HepG2 (cell line): ENCODE data around the gene NEK6. TPM values are rescaled to one million over a fixed set of nuclear protein-coding genes. Genes with fewer than 3 reads are reported as not detected.
A peak's percentile ranks its signal among the peaks of the same experiment; 100 is the strongest.

Source experiments
- ATM ChIP-seq: fragments of 450-650 bp; IDR thresholded peaks from 2 replicates; pipeline ENCODE4 v1.7.1; 2017; ENCODE audit warnings: mild to moderate bottlenecking, borderline replicate concordance
- DNMT3B ChIP-seq: conservative IDR thresholded peaks from 2 replicates; pipeline ENCODE4 v1.6.1; 2016; ENCODE audit warnings: missing biosample characterization, control low read depth
- EHMT2 ChIP-seq: fragments of 200-600 bp; sonication (generic); IDR thresholded peaks from 2 replicates; pipeline ENCODE4 v1.7.0; 2017; ENCODE audit warnings: antibody characterized with exemption, low read depth, low read length, borderline replicate concordance
- EP300 ChIP-seq, 3 experiments: sonication (generic) in 1 of 3; formaldehyde crosslinking in 1 of 3; IDR thresholded peaks; 2 replicates each; pipeline versions ENCODE4 v1.5.1 to v1.6.1; 2011 to 2020; ENCODE audit warnings: low read depth in 2 of 3, low read length in 2 of 3, borderline replicate concordance in 1 of 3, improper control_type of control experiment in 1 of 3, mild to moderate bottlenecking in 1 of 3, missing genetic modification reagents in 1 of 3, moderate library complexity in 1 of 3
- GATA4 ChIP-seq: sonication (generic); IDR thresholded peaks from 2 replicates; pipeline ENCODE4 v1.6.1; 2016; ENCODE audit warnings: antibody characterized with exemption, low read depth, borderline replicate concordance
- HNRNPUL1 ChIP-seq: fragments of 200-400 bp; formaldehyde crosslinking; IDR thresholded peaks from 2 replicates; pipeline ENCODE4 v1.6.1; 2017; ENCODE audit warnings: low read depth, mild to moderate bottlenecking, low read length, moderate library complexity
- KAT2B ChIP-seq: fragments of 150-350 bp; IDR thresholded peaks from 2 replicates; pipeline ENCODE4 v1.6.1; 2014; ENCODE audit warnings: low read depth, low read length, borderline replicate concordance
- NFKB2 ChIP-seq: sonication (generic); formaldehyde crosslinking; IDR thresholded peaks from 2 replicates; pipeline ENCODE4 v1.4.0; 2020; ENCODE audit warnings: missing genetic modification reagents, borderline replicate concordance
- PAWR ChIP-seq: sonication (generic); formaldehyde crosslinking; IDR thresholded peaks from 2 replicates; pipeline ENCODE4 v1.4.0; 2020; ENCODE audit warnings: missing genetic modification reagents, mild to moderate bottlenecking, borderline replicate concordance
- SMAD9 ChIP-seq: sonication (generic); formaldehyde crosslinking; IDR thresholded peaks from 2 replicates; pipeline ENCODE4 v1.5.1; 2020; ENCODE audit warnings: mild to moderate bottlenecking, missing genetic modification reagents
- SOX13 ChIP-seq, 3 experiments: fragments of 450-650 bp in 1 of 3; sonication (generic) in 1 of 3; formaldehyde crosslinking in 1 of 3; IDR thresholded peaks in 2 of 3; conservative IDR thresholded peaks in 1 of 3; 2 replicates each; pipeline versions ENCODE4 v1.5.0 to v1.6.1; 2016 to 2020; ENCODE audit warnings: antibody characterized with exemption in 1 of 3, mild to moderate bottlenecking in 1 of 3, missing compliant biosample characterization in 1 of 3, missing genetic modification reagents in 1 of 3, moderate library complexity in 1 of 3
- SP140L ChIP-seq: sonication (generic); formaldehyde crosslinking; IDR thresholded peaks from 2 replicates; pipeline ENCODE4 v1.4.0; 2020; ENCODE audit warnings: missing genetic modification reagents, borderline replicate concordance
- SSRP1 ChIP-seq: IDR thresholded peaks from 2 replicates; pipeline ENCODE4 v1.6.1; 2016; ENCODE audit warnings: control low read depth
- TCF12 ChIP-seq, 2 experiments: fragments of 450-650 bp in 1 of 2; sonication (generic) in 1 of 2; formaldehyde crosslinking in 1 of 2; IDR thresholded peaks; 2 replicates each; pipeline versions ENCODE4 v1.6.1 to v1.8.0; 2017 to 2022; ENCODE audit warnings: antibody characterized with exemption in 1 of 2, mild to moderate bottlenecking in 1 of 2, missing genetic modification reagents in 1 of 2, moderate library complexity in 1 of 2
- ZBTB7B ChIP-seq: sonication (generic); formaldehyde crosslinking; IDR thresholded peaks from 2 replicates; pipeline ENCODE4 v1.4.0; 2020; ENCODE audit warnings: missing genetic modification reagents
- ZNF34 ChIP-seq: sonication (generic); formaldehyde crosslinking; IDR thresholded peaks from 2 replicates; pipeline ENCODE4 v1.4.0; 2020; ENCODE audit warnings: mild to moderate bottlenecking, missing genetic modification reagents, borderline replicate concordance
- ZNF44 ChIP-seq: sonication (generic); formaldehyde crosslinking; IDR thresholded peaks from 2 replicates; pipeline ENCODE4 v1.5.1; 2020; ENCODE audit warnings: mild to moderate bottlenecking, missing genetic modification reagents
- polyA plus RNA-seq, 8 experiments: library from polyadenylated mRNA; depleted of rRNA in 3 of 8; stranded (reverse) in 7 of 8; unstranded in 1 of 8; fragments of >200 nt; fragmentation: Illumina TruSeq in 4 of 8; extraction: Trizol in 4 of 8; gene quantifications; 2 replicates each; pipeline versions ENCODE4 v1.2.1 to v1.2.3, GENCODE V29; 2011 to 2016; ENCODE audit warnings: low read depth in 4 of 8, missing spikeins in 1 of 8, mixed read lengths in 1 of 8; ENCODE audit not compliant: insufficient read depth in 1 of 8
- total RNA-seq, 5 experiments: library from RNA; depleted of rRNA; stranded (reverse); fragments of >200 nt; fragmentation: Illumina TruSeq; extraction: Trizol; gene quantifications; 2 replicates each; pipeline ENCODE4 v1.2.3, GENCODE V29; 2016; ENCODE audit warnings: low read depth in 1 of 5
- TF ChIP-seq, protein P1 (sequence below), 2 experiments: IDR thresholded peaks; 2 replicates each; pipeline ENCODE4 v1.6.1; 2011 to 2012; ENCODE audit warnings: low read length in 2 of 2, borderline replicate concordance in 1 of 2, low read depth in 1 of 2, mild to moderate bottlenecking in 1 of 2, moderate library complexity in 1 of 2
- TF ChIP-seq, protein P2 (sequence below): sonication (generic); formaldehyde crosslinking; IDR thresholded peaks from 2 replicates; pipeline ENCODE4 v1.5.1; 2020; ENCODE audit warnings: mild to moderate bottlenecking, missing genetic modification reagents, borderline replicate concordance

NEK6 gene
- total and polyA plus RNA-seq, 2 of the 13 experiments (the other 11 are each of a cell fraction or from before 2014, with no cell fraction given): 30.4 to 119 TPM

DNA sequence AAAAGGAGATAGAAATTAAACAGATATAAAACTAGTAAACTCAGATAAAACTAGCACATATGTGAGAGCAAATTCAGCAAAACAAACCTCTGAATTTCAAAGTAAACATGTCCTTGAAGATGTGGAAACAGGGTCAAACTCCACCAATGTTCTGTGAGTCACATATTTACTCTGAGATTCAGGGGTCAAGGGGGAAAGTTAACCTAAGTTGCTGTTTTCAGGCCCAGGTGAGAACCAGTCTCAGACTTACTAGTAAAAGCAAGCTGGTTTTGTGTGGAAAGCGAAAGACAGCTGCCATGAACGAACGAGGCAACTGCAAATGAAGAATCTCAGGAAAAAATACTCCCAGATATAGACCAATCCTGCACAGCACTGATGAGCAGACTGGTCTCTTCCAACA lies 128.5 kb downstream of the NEK6 start (continued):
- TF ChIP-seq KAT2B (no peak), SP140L (no peak), TCF12 (IDR thresholded peaks at IDR 0.05) (no peak), TCF12 (CRISPR knock-in tag; IDR thresholded peaks at IDR 0.05) (peak; percentile 85; the same call in 1 of the 2 replicates), NFKB2 (CRISPR knock-in tag) (no peak), EHMT2 (no peak), PAWR (CRISPR knock-in tag) (no peak), SOX13 (IDR thresholded peaks at IDR 0.05) (peak; percentile 78), SOX13 (CRISPR knock-in tag; conservative IDR thresholded peaks at IDR 0.05 in 1 of 2, IDR thresholded peaks at IDR 0.05 in 1 of 2) (peak in 1 of 2 experiments; percentile 94; a peak in 2 of 4 replicates), SSRP1 (CRISPR knock-in tag) (peak; percentile 58; the same call in 1 of the 2 replicates), EP300 (IDR thresholded peaks at IDR 0.05; ENCODE audit: low read depth in 2 of 2, low read length in 2 of 2) (peak; percentile 97 to 99), EP300 (CRISPR knock-in tag; IDR thresholded peaks at IDR 0.05; ENCODE audit: borderline replicate concordance) (peak; percentile 95), DNMT3B (CRISPR knock-in tag) (no peak; the same call in 1 of the 2 replicates), HNRNPUL1 (0 out of 2 replicates have a peak, but pooled peaks have one; percentile 45), ZNF44 (CRISPR knock-in tag) (no peak), SMAD9 (CRISPR knock-in tag) (no peak), GATA4 (peak; percentile 71; the same call in 1 of the 2 replicates), ATM (no peak), ZBTB7B (CRISPR knock-in tag) (peak; percentile 88), ZNF34 (CRISPR knock-in tag) (no peak)
- TF ChIP-seq, protein P1, sequence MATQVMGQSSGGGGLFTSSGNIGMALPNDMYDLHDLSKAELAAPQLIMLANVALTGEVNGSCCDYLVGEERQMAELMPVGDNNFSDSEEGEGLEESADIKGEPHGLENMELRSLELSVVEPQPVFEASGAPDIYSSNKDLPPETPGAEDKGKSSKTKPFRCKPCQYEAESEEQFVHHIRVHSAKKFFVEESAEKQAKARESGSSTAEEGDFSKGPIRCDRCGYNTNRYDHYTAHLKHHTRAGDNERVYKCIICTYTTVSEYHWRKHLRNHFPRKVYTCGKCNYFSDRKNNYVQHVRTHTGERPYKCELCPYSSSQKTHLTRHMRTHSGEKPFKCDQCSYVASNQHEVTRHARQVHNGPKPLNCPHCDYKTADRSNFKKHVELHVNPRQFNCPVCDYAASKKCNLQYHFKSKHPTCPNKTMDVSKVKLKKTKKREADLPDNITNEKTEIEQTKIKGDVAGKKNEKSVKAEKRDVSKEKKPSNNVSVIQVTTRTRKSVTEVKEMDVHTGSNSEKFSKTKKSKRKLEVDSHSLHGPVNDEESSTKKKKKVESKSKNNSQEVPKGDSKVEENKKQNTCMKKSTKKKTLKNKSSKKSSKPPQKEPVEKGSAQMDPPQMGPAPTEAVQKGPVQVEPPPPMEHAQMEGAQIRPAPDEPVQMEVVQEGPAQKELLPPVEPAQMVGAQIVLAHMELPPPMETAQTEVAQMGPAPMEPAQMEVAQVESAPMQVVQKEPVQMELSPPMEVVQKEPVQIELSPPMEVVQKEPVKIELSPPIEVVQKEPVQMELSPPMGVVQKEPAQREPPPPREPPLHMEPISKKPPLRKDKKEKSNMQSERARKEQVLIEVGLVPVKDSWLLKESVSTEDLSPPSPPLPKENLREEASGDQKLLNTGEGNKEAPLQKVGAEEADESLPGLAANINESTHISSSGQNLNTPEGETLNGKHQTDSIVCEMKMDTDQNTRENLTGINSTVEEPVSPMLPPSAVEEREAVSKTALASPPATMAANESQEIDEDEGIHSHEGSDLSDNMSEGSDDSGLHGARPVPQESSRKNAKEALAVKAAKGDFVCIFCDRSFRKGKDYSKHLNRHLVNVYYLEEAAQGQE (IDR thresholded peaks at IDR 0.05; ENCODE audit: borderline replicate concordance in 1 of 2, low read depth in 1 of 2, low read length in 2 of 2): peak in 1 of 2 experiments; percentile 75; a peak in 1 of 4 replicates
- TF ChIP-seq, protein P2, sequence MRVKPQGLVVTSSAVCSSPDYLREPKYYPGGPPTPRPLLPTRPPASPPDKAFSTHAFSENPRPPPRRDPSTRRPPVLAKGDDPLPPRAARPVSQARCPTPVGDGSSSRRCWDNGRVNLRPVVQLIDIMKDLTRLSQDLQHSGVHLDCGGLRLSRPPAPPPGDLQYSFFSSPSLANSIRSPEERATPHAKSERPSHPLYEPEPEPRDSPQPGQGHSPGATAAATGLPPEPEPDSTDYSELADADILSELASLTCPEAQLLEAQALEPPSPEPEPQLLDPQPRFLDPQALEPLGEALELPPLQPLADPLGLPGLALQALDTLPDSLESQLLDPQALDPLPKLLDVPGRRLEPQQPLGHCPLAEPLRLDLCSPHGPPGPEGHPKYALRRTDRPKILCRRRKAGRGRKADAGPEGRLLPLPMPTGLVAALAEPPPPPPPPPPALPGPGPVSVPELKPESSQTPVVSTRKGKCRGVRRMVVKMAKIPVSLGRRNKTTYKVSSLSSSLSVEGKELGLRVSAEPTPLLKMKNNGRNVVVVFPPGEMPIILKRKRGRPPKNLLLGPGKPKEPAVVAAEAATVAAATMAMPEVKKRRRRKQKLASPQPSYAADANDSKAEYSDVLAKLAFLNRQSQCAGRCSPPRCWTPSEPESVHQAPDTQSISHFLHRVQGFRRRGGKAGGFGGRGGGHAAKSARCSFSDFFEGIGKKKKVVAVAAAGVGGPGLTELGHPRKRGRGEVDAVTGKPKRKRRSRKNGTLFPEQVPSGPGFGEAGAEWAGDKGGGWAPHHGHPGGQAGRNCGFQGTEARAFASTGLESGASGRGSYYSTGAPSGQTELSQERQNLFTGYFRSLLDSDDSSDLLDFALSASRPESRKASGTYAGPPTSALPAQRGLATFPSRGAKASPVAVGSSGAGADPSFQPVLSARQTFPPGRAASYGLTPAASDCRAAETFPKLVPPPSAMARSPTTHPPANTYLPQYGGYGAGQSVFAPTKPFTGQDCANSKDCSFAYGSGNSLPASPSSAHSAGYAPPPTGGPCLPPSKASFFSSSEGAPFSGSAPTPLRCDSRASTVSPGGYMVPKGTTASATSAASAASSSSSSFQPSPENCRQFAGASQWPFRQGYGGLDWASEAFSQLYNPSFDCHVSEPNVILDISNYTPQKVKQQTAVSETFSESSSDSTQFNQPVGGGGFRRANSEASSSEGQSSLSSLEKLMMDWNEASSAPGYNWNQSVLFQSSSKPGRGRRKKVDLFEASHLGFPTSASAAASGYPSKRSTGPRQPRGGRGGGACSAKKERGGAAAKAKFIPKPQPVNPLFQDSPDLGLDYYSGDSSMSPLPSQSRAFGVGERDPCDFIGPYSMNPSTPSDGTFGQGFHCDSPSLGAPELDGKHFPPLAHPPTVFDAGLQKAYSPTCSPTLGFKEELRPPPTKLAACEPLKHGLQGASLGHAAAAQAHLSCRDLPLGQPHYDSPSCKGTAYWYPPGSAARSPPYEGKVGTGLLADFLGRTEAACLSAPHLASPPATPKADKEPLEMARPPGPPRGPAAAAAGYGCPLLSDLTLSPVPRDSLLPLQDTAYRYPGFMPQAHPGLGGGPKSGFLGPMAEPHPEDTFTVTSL (CRISPR knock-in tag): peak; percentile 94
